Ovary (tissue), 3 donors: Measurements from ENCODE around the gene GRAP2.

Experiments used
- EP300 ChIP-seq: sonication (generic); formaldehyde crosslinking; IDR thresholded peaks from one replicate; pipeline ENCODE4 v1.6.1; 2017; ENCODE audit warnings: antibody characterized with exemption
- TF ChIP-seq, protein P1 (sequence below), 3 donors: fragments of 450-650 bp in 2 of 3; fragments of 200-600 bp in 1 of 3; IDR thresholded peaks; one replicate each; pipeline versions ENCODE4 v1.5.1 to v1.8.0; 2016 to 2022; ENCODE audit warnings: antibody characterized with exemption in 3 of 3, mild to moderate bottlenecking in 1 of 3
- donor health status: DM: no; HTN: no; CAD: no.

GRCh38 chr22:39996732-39997131 is 95.8 kb downstream of the GRAP2 start:
- TF ChIP-seq, protein P1, sequence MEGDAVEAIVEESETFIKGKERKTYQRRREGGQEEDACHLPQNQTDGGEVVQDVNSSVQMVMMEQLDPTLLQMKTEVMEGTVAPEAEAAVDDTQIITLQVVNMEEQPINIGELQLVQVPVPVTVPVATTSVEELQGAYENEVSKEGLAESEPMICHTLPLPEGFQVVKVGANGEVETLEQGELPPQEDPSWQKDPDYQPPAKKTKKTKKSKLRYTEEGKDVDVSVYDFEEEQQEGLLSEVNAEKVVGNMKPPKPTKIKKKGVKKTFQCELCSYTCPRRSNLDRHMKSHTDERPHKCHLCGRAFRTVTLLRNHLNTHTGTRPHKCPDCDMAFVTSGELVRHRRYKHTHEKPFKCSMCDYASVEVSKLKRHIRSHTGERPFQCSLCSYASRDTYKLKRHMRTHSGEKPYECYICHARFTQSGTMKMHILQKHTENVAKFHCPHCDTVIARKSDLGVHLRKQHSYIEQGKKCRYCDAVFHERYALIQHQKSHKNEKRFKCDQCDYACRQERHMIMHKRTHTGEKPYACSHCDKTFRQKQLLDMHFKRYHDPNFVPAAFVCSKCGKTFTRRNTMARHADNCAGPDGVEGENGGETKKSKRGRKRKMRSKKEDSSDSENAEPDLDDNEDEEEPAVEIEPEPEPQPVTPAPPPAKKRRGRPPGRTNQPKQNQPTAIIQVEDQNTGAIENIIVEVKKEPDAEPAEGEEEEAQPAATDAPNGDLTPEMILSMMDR (IDR thresholded peaks at IDR 0.05): no peak
- TF ChIP-seq EP300: no peak
